ENCODE data around the gene CCNA2. TPM values are rescaled to one million over a fixed set of nuclear protein-coding genes. Genes with fewer than 3 reads are reported as not detected.

CCNA2 gene
- total and polyA plus RNA-seq, 4 donors = 0.33 to 81.4 (median 2.4) TPM

- Histone ChIP-seq H3K9ac (ENCODE audit: low read depth in 1 of 2, low read length in 2 of 2) (no peak overlapping the region), H3K27ac (ENCODE audit: low read depth in 1 of 2, low read length in 2 of 2) (no peak overlapping the region), H3K4me3 (ENCODE audit: low read depth in 1 of 3, low read length in 3 of 3) (no peak overlapping the region), H3K9me3 (ENCODE audit: control insufficient read depth in 4 of 4, low read length in 3 of 4) (no peaks in the 10 kb centered on the region), H3K27me3 (ENCODE audit: control insufficient read depth in 4 of 4, insufficient read depth in 4 of 4, low read length in 3 of 4) (peaks cover 2 to 9% (median 4%) of the 10 kb centered on the region in 4 donors), H3K4me1 (ENCODE audit: control insufficient read depth in 4 of 4, insufficient read depth in 4 of 4, low read length in 3 of 4) (peaks cover 3 to 10% (median 6%) of the 10 kb centered on the region in 4 donors), H3K36me3 (ENCODE audit: control insufficient read depth in 4 of 4, insufficient read depth in 3 of 4, low read depth in 1 of 4, low read length in 3 of 4) (no peaks in the 10 kb centered on the region)
- 89% methylated on average over 2 of the region's 2 CpGs for WGBS
- TF ChIP-seq YY1 (IDR thresholded peaks at IDR 0.05) (no peak), NR2F2 (IDR thresholded peaks at IDR 0.05) (no peak), RAD21 (IDR thresholded peaks at IDR 0.05) (no peak), ATF3 (IDR thresholded peaks at IDR 0.05) (no peak), REST (IDR thresholded peaks at IDR 0.05) (no peak), EGR1 (IDR thresholded peaks at IDR 0.05; ENCODE audit: low read depth in 2 of 2) (no peak), ZBTB33 (IDR thresholded peaks at IDR 0.05) (no peak)
- DNase-seq (ENCODE audit: low spot score) = no peak
These were observed 54.3 kb downstream of the CCNA2 start for GRCh38 chr4:121769341-121769740.

- Histone ChIP-seq H3K36me3 (ENCODE audit: control insufficient read depth in 4 of 4, insufficient read depth in 3 of 4, low read depth in 1 of 4, low read length in 3 of 4) (no peaks in the 10 kb centered on the region), H3K27ac (ENCODE audit: low read depth in 1 of 2, low read length in 2 of 2) (no peak overlapping the region), H3K4me1 (ENCODE audit: control insufficient read depth in 4 of 4, insufficient read depth in 4 of 4, low read length in 3 of 4) (peaks cover 3 to 11% (median 6%) of the 10 kb centered on the region in 4 donors), H3K9ac (ENCODE audit: low read depth in 1 of 2, low read length in 2 of 2) (no peak overlapping the region), H3K9me3 (ENCODE audit: control insufficient read depth in 4 of 4, low read length in 3 of 4) (no peaks in the 10 kb centered on the region), H3K27me3 (ENCODE audit: control insufficient read depth in 4 of 4, insufficient read depth in 4 of 4, low read length in 3 of 4) (peaks cover 2 to 14% (median 4%) of the 10 kb centered on the region in 4 donors), H3K4me3 (ENCODE audit: low read depth in 1 of 3, low read length in 3 of 3) (no peak overlapping the region)
- 82% methylated on average over 4 of the region's 4 CpGs for WGBS
- DNase-seq (ENCODE audit: low spot score) = no peak
- TF ChIP-seq GABPA (IDR thresholded peaks at IDR 0.05 in 1 of 2, conservative IDR thresholded peaks at IDR 0.05 in 1 of 2) = no peak
- TF ChIP-seq RAD21 (IDR thresholded peaks at IDR 0.05) = no peak
- no peak for TF ChIP-seq RXRA (IDR thresholded peaks at IDR 0.05)
- TF ChIP-seq ATF3 (IDR thresholded peaks at IDR 0.05) = no peak
- TF ChIP-seq FOXA1 (IDR thresholded peaks at IDR 0.05) = no peak
- TF ChIP-seq FOXA2 (IDR thresholded peaks at IDR 0.05) = no peak
- TF ChIP-seq YY1 (IDR thresholded peaks at IDR 0.05) = no peak
- no peak for TF ChIP-seq NR2F2 (IDR thresholded peaks at IDR 0.05)
- no peak for TF ChIP-seq HNF4A (conservative IDR thresholded peaks at IDR 0.05)
- TF ChIP-seq MAX (IDR thresholded peaks at IDR 0.05) = no peak
- no peak for TF ChIP-seq HNF4G (IDR thresholded peaks at IDR 0.05)
- no peak for TF ChIP-seq CTCF (IDR thresholded peaks at IDR 0.05; ENCODE audit: low read depth, low read length, missing input control)
- no peak for TF ChIP-seq SP1 (IDR thresholded peaks at IDR 0.05)
- no peak for TF ChIP-seq JUND (IDR thresholded peaks at IDR 0.05)
- no peak for TF ChIP-seq REST (IDR thresholded peaks at IDR 0.05)
- TF ChIP-seq TAF1 (conservative IDR thresholded peaks at IDR 0.05) = no peak
- TF ChIP-seq EGR1 (IDR thresholded peaks at IDR 0.05; ENCODE audit: low read depth in 2 of 2) = no peak
- no peak for TF ChIP-seq ZBTB33 (IDR thresholded peaks at IDR 0.05)
These were observed 56.5 kb downstream of the CCNA2 start for GRCh38 chr4:121767166-121767565.
